LNCaP clone FGC (cell line): ENCODE data around the gene ADK.
"Not testable (repeated sequence)": the region's sequence is repeated elsewhere in the genome, so short reads cannot be mapped to it uniquely, and the experiment has no call there.

ENCODE experiments used
- DNase-seq: peaks from one replicate; pipeline ENCODE4 v3.0.0-alpha.2; 2011; ENCODE audit warnings: low read depth
- H3K4me3 ChIP-seq: 2 replicates; pipeline ENCODE4 v1.5.1; 2011; ENCODE audit warnings: mild to moderate bottlenecking, low read depth, low read length, control low read depth
- CTCF ChIP-seq: IDR thresholded peaks from 2 replicates; pipeline ENCODE4 v1.5.1; 2012; ENCODE audit warnings: mild to moderate bottlenecking; ENCODE audit not compliant: control insufficient read depth, insufficient read depth; ENCODE audit errors: extremely low read depth

The ADK gene

DNA sequence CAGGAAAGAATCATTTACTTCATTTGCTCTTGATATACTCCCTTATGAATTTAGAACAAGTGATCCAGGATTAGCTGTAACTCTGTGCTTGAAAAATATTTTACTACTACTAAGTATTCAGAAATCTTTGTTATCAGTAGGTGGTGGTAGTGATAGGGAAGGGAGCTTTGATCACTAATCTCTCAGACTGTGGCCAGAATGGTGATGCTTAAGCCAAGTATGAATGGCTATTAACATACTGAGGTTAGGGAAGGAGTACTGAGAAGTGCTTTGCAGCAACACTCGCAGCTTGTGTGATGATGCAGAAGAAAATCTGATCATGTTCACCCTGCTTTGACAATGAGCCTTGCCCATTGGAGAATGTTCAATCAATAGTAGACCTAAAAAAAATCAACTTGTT lies 29.7 kb upstream of the ADK start:
- DNase-seq: no peak
- TF ChIP-seq CTCF: no peak
- H3K4me3 ChIP-seq: no peak overlapping the region

DNA sequence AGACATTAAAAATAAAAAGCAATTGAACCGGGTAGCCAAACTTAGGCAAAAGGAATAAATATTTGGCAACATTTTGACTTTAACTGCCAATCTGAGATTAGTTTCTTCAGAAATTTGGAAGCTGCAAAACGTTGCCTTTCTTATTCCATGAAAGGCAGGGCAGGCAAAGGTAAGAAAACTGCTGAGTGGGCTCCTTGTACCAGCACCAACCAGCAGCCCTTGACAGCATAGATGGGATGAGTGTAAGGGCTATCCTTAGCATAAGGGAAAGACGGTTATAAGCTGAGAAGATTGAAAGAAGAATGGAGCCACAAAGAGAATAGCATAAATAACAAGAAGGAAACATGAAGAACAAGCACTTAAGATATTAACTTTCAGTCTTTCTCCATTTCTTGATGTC lies 29.0 kb upstream of the ADK start:
- no peak overlapping the region for H3K4me3 ChIP-seq
- DNase-seq: no peak
- no peak for TF ChIP-seq CTCF

- no peak for TF ChIP-seq CTCF
- no peak overlapping the region for H3K4me3 ChIP-seq
- DNase-seq: no peak
Observed at GRCh38 chr10:74123081-74123480, 27.9 kb upstream of the ADK start.

GRCh38 chr10:74133923-74134820 lies 16.8 kb upstream of the ADK start:
- TF ChIP-seq CTCF: no peak
- DNase-seq: no peak
- H3K4me3 ChIP-seq: no peak overlapping the region

- H3K4me3 ChIP-seq: no peak overlapping the region
- DNase-seq: no peak
- no peak for TF ChIP-seq CTCF
Observed at GRCh38 chr10:74135452-74135851, 15.6 kb upstream of the ADK start.

DNA sequence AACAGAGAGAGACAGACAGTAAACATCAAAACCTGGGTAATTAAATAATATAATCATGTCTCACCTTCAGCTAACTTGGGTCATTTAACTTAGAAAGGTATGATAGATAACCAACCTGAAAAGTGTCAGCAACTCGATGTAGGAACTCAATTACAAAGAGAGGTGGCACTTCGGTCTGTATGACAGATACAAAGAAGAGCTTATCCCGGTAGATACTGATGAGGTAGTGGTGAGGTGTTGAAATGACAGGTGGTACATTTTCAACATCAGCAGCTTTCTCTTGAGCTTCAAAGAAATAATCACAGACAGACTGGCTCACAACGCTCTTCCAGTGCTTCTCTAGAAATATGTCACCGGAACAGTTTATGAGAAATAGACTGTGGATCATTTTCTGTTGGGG lies 13.0 kb upstream of the ADK start:
- TF ChIP-seq CTCF: no peak
- H3K4me3 ChIP-seq: no peak overlapping the region
- no peak for DNase-seq

GRCh38 chr10:74138596-74138995 lies 12.4 kb upstream of the ADK start:
- DNase-seq: not testable (repeated sequence)

More at GRCh38 chr10:74138596-74138995, 12.4 kb upstream of the ADK start:
- H3K4me3 ChIP-seq: not testable (repeated sequence)
